Measurements from ENCODE around the gene SULT4A1.

The SULT4A1 gene

GRCh38 chr22:43828725-43828997 is 33.7 kb downstream of the SULT4A1 start:
- DNase-seq (ENCODE audit: low spot score): no peak

GRCh38 chr22:43827926-43828724 is 34.2 kb downstream of the SULT4A1 start:
- DNase-seq (ENCODE audit: low spot score): no peak

- DNase-seq (ENCODE audit: low spot score): no peak
Measured at GRCh38 chr22:43827003-43827735, 35.1 kb downstream of the SULT4A1 start.

- no peak for DNase-seq (ENCODE audit: low spot score)
Measured at GRCh38 chr22:43826142-43827002, 35.9 kb downstream of the SULT4A1 start.

- DNase-seq (ENCODE audit: low spot score): no peak
Measured at GRCh38 chr22:43825651-43826050, 36.7 kb downstream of the SULT4A1 start.

- DNase-seq (ENCODE audit: low spot score): no peak
Measured at GRCh38 chr22:43824724-43825420, 37.4 kb downstream of the SULT4A1 start.

GRCh38 chr22:43823911-43824665 is 38.2 kb downstream of the SULT4A1 start:
- DNase-seq (ENCODE audit: low spot score): no peak

- no peak for DNase-seq (ENCODE audit: low spot score)
Measured at GRCh38 chr22:43823353-43823908, 38.9 kb downstream of the SULT4A1 start.

GRCh38 chr22:43821606-43822425 is 40.5 kb downstream of the SULT4A1 start:
- no peak for DNase-seq (ENCODE audit: low spot score)

GRCh38 chr22:43820651-43821305 is 41.5 kb downstream of the SULT4A1 start:
- no peak for DNase-seq (ENCODE audit: low spot score)

- no peak for DNase-seq (ENCODE audit: low spot score)
Measured at GRCh38 chr22:43819931-43820640, 42.2 kb downstream of the SULT4A1 start.

- DNase-seq (ENCODE audit: low spot score): no peak
Measured at GRCh38 chr22:43819421-43819921, 42.8 kb downstream of the SULT4A1 start.

GRCh38 chr22:43818981-43819380 is 43.3 kb downstream of the SULT4A1 start:
- no peak for DNase-seq (ENCODE audit: low spot score)

GRCh38 chr22:43817402-43817801 is 44.9 kb downstream of the SULT4A1 start:
- DNase-seq (ENCODE audit: low spot score): no peak

- DNase-seq (ENCODE audit: low spot score): no peak
Measured at GRCh38 chr22:43814264-43814663, 48.0 kb downstream of the SULT4A1 start.

GRCh38 chr22:43812890-43813289 is 49.4 kb downstream of the SULT4A1 start:
- no peak for DNase-seq (ENCODE audit: low spot score)

GRCh38 chr22:43812149-43812842 is 50.0 kb downstream of the SULT4A1 start, which contains the start of gene EFCAB6:
TSS of gene EFCAB6 (minus strand) at chr22:43812305. CDS start at chr22:43782318, 29,987 bp downstream.
- peak; percentile 56 for DNase-seq (ENCODE audit: low spot score)

- DNase-seq (ENCODE audit: low spot score): no peak
Measured at GRCh38 chr22:43811777-43812148, 50.5 kb downstream of the SULT4A1 start.
